Vagina (tissue), 2 donors: ENCODE measurements around the gene SFI1.

Experiments used
- POLR2A ChIP-seq, 2 donors: fragments of 450-650 bp; IDR thresholded peaks; one replicate each; pipeline ENCODE4 v1.6.1; 2017; ENCODE audit warnings: antibody characterized with exemption in 2 of 2, mild to moderate bottlenecking in 2 of 2, moderate library complexity in 2 of 2
- TF ChIP-seq, protein P1 (sequence below), 3 experiments: fragments of 450-650 bp in 2 of 3; fragments of 200-600 bp in 1 of 3; sonication (generic) in 1 of 3; IDR thresholded peaks; one replicate each; pipeline ENCODE4 v1.5.1; 2017 to 2019; ENCODE audit warnings: antibody characterized with exemption in 3 of 3, mild to moderate bottlenecking in 2 of 3, moderate library complexity in 2 of 3

DNA sequence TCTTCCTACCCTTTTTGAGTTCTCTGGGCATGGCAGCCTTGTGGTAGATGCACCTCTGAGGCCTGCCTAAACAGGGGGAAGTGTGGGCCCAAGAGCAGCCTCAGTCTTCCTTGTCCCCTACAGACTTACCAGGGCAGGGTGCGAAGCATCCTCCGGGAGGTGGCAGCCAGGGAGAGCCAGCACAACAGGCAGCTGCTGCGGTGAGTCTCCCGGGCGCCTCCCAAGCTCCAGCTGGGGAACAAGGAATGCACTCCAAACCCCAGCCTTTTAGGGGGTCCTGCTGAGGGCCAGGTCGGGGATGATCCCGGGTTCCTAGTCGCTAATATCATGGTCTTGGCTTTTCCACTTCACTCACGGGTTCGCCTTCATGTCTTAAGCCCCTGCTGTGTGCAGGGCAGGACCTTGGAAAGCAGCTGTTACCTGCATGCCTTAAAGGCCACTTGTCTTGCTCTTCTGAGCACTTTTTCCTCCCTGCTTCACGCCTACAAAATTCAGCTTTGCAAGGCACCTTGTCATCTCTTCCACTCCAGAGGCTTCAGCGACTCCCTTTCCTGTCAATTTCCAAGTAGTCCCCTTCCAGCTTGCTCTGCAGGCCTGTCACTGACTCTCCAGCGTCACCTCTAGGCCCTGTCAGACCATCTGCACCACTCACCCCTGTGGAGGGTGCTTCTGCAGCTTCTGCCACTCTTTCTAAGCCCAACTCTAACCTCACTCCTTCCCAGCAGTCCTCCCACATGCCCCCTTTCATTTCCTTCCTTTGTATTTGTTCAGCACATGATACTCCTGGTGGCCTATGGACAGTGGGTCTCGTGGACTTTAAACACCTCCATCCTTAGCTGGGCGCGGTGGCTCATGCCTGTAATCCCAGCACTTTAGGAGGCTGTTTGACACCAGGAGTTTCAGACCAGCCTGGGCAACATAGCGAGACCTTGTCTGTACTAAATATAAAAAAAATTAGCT is 108.7 kb downstream of the SFI1 start:
- TF ChIP-seq, protein P1, sequence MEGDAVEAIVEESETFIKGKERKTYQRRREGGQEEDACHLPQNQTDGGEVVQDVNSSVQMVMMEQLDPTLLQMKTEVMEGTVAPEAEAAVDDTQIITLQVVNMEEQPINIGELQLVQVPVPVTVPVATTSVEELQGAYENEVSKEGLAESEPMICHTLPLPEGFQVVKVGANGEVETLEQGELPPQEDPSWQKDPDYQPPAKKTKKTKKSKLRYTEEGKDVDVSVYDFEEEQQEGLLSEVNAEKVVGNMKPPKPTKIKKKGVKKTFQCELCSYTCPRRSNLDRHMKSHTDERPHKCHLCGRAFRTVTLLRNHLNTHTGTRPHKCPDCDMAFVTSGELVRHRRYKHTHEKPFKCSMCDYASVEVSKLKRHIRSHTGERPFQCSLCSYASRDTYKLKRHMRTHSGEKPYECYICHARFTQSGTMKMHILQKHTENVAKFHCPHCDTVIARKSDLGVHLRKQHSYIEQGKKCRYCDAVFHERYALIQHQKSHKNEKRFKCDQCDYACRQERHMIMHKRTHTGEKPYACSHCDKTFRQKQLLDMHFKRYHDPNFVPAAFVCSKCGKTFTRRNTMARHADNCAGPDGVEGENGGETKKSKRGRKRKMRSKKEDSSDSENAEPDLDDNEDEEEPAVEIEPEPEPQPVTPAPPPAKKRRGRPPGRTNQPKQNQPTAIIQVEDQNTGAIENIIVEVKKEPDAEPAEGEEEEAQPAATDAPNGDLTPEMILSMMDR (IDR thresholded peaks at IDR 0.05), result no peak
- no peak for TF ChIP-seq POLR2A (IDR thresholded peaks at IDR 0.05)
